Glutamatergic neuron (in vitro differentiated cells): ENCODE measurements around the gene LCNL1. TPM values are rescaled to one million over a fixed set of nuclear protein-coding genes. Genes with fewer than 3 reads are reported as not detected.

Source experiments
- DNase-seq: peaks from one replicate; pipeline ENCODE4 v3.0.0; 2022
- H3K27ac Mint-ChIP-seq: one replicate; pipeline ENCODE4 v1.8.0; 2020; ENCODE audit warnings: mild to moderate bottlenecking, mixed read lengths, inconsistent platforms; ENCODE audit not compliant: unreplicated experiment
- H3K27me3 Mint-ChIP-seq: one replicate; pipeline ENCODE4 v1.8.0; 2020; ENCODE audit warnings: mild to moderate bottlenecking, moderate library complexity, mixed read lengths, inconsistent platforms; ENCODE audit not compliant: unreplicated experiment
- H3K36me3 Mint-ChIP-seq: one replicate; pipeline ENCODE4 v1.8.0; 2020; ENCODE audit warnings: mild to moderate bottlenecking, mixed read lengths, inconsistent platforms; ENCODE audit not compliant: unreplicated experiment
- H3K4me1 Mint-ChIP-seq: one replicate; pipeline ENCODE4 v1.8.0; 2020; ENCODE audit warnings: mild to moderate bottlenecking, low read depth, mixed read lengths, inconsistent platforms; ENCODE audit not compliant: unreplicated experiment
- H3K4me3 Mint-ChIP-seq: one replicate; pipeline ENCODE4 v1.8.0; 2020; ENCODE audit warnings: mild to moderate bottlenecking, mixed read lengths, inconsistent platforms; ENCODE audit not compliant: unreplicated experiment
- H3K9me3 Mint-ChIP-seq: one replicate; pipeline ENCODE4 v1.8.0; 2020; ENCODE audit warnings: mild to moderate bottlenecking, moderate library complexity, mixed read lengths, inconsistent platforms; ENCODE audit not compliant: unreplicated experiment
- CTCF ChIP-seq: fragments of 200-600 bp; sonication (generic); IDR thresholded peaks from one replicate; pipeline ENCODE4 v1.5.0; 2021; ENCODE audit not compliant: partially characterized antibody, unreplicated experiment
- total RNA-seq: library from RNA; stranded (reverse); fragmentation: NEBNext Ultra II Directional; extraction: Animal tissue kit (Norgen Biotek cat#: 25700); gene quantifications from one replicate; pipeline ENCODE4 v1.2.1, GENCODE V29; 2021; ENCODE audit not compliant: unreplicated experiment

The LCNL1 gene
- total RNA-seq, 1 donor from 2014 or later = not detected

GRCh38 chr9:136978865-136979544 lies 3.8 kb upstream of the LCNL1 start:
- peaks cover 3% of the 10 kb centered on the region for H3K4me1 Mint-ChIP-seq
- H3K4me3 Mint-ChIP-seq = no peak overlapping the region
- no peak for TF ChIP-seq CTCF
- H3K9me3 Mint-ChIP-seq = peaks cover 7% of the 10 kb centered on the region
- no peak overlapping the region for H3K27ac Mint-ChIP-seq
- no peaks in the 10 kb centered on the region for H3K36me3 Mint-ChIP-seq
- peaks cover 4% of the 10 kb centered on the region for H3K27me3 Mint-ChIP-seq
- no peak for DNase-seq

- H3K36me3 Mint-ChIP-seq = no peaks in the 10 kb centered on the region
- peaks cover 4% of the 10 kb centered on the region for H3K4me1 Mint-ChIP-seq
- TF ChIP-seq CTCF = no peak
- DNase-seq = no peak
- H3K4me3 Mint-ChIP-seq = no peak overlapping the region
- no peak overlapping the region for H3K27ac Mint-ChIP-seq
- H3K27me3 Mint-ChIP-seq = peaks cover 5% of the 10 kb centered on the region
- H3K9me3 Mint-ChIP-seq = peaks cover 7% of the 10 kb centered on the region
Measured at GRCh38 chr9:136979769-136980587, 2.8 kb upstream of the LCNL1 start.

GRCh38 chr9:136980669-136981478 lies 1.9 kb upstream of the LCNL1 start:
- H3K27me3 Mint-ChIP-seq = peaks cover 5% of the 10 kb centered on the region
- peaks cover 4% of the 10 kb centered on the region for H3K4me1 Mint-ChIP-seq
- DNase-seq = no peak
- TF ChIP-seq CTCF = no peak
- H3K4me3 Mint-ChIP-seq = no peak overlapping the region
- no peaks in the 10 kb centered on the region for H3K36me3 Mint-ChIP-seq
- H3K27ac Mint-ChIP-seq = no peak overlapping the region
- peaks cover 5% of the 10 kb centered on the region for H3K9me3 Mint-ChIP-seq

GRCh38 chr9:136981588-136982231 lies 1.1 kb upstream of the LCNL1 start:
- peaks cover 4% of the 10 kb centered on the region for H3K4me1 Mint-ChIP-seq
- no peak overlapping the region for H3K4me3 Mint-ChIP-seq
- no peak for TF ChIP-seq CTCF
- H3K27me3 Mint-ChIP-seq = peaks cover 10% of the 10 kb centered on the region
- H3K36me3 Mint-ChIP-seq = no peaks in the 10 kb centered on the region
- no peak for DNase-seq
- peaks cover 7% of the 10 kb centered on the region for H3K9me3 Mint-ChIP-seq
- no peak overlapping the region for H3K27ac Mint-ChIP-seq
